ENCODE data around the gene IRX2.

The IRX2 gene

GRCh38 chr5:2740051-2740875, 11.2 kb downstream of the IRX2 start:
- no peak for DNase-seq

GRCh38 chr5:2739360-2740050, 12.0 kb downstream of the IRX2 start:
- DNase-seq, result no peak

GRCh38 chr5:2738700-2739359, 12.6 kb downstream of the IRX2 start:
- DNase-seq, result no peak

- DNase-seq, result no peak
These were observed 13.2 kb downstream of the IRX2 start for GRCh38 chr5:2738156-2738699.

- no peak for DNase-seq
These were observed 14.0 kb downstream of the IRX2 start for GRCh38 chr5:2737273-2738155.

- DNase-seq, result no peak
These were observed 14.6 kb downstream of the IRX2 start for GRCh38 chr5:2736872-2737271.

GRCh38 chr5:2735996-2736395, 15.5 kb downstream of the IRX2 start:
- no peak for DNase-seq

- DNase-seq, result no peak
These were observed 18.6 kb downstream of the IRX2 start for GRCh38 chr5:2732850-2733249.

GRCh38 chr5:2732004-2732403, 19.5 kb downstream of the IRX2 start:
- DNase-seq, result no peak

- no peak for DNase-seq
These were observed 22.3 kb downstream of the IRX2 start for GRCh38 chr5:2729189-2729588.

- no peak for DNase-seq
These were observed 23.9 kb downstream of the IRX2 start for GRCh38 chr5:2727550-2727949.

- no peak for DNase-seq
These were observed 25.3 kb downstream of the IRX2 start for GRCh38 chr5:2725980-2726765.

- no peak for DNase-seq
These were observed 26.6 kb downstream of the IRX2 start for GRCh38 chr5:2724831-2725230.

GRCh38 chr5:2724031-2724581, 27.4 kb downstream of the IRX2 start:
- no peak for DNase-seq

- no peak for DNase-seq
These were observed 28.6 kb downstream of the IRX2 start for GRCh38 chr5:2722901-2723300.

GRCh38 chr5:2721385-2722138, 29.9 kb downstream of the IRX2 start:
- no peak for DNase-seq

GRCh38 chr5:2719332-2719731, 32.1 kb downstream of the IRX2 start:
- DNase-seq, result no peak

GRCh38 chr5:2718115-2718514, 33.4 kb downstream of the IRX2 start:
- DNase-seq, result no peak

GRCh38 chr5:2715856-2716255, 35.6 kb downstream of the IRX2 start:
- no peak for DNase-seq

GRCh38 chr5:2714805-2715204, 36.7 kb downstream of the IRX2 start:
- DNase-seq, result no peak
